ENCODE results near the gene TMED4.

Gene TMED4

GRCh38 chr7:44534087-44534486 lies 47.9 kb downstream of the TMED4 start:
- Mint-ChIP-seq H3K4me3 (no peak overlapping the region), H3K27me3 (peaks cover 0 to 4% of the 10 kb centered on the region in 2 donors), H3K27ac (no peak overlapping the region), H3K36me3 (no peaks in the 10 kb centered on the region), H3K9me3 (peaks cover 0 to under 1% of the 10 kb centered on the region in 2 donors), H3K4me1 (peaks cover 9 to 10% of the 10 kb centered on the region in 2 donors)
- ATAC-seq (replicated peaks) (no peak), DNase-seq (no peak)

- Mint-ChIP-seq H3K36me3 (no peaks in the 10 kb centered on the region), H3K9me3 (peaks cover 0 to 2% of the 10 kb centered on the region in 2 donors), H3K27me3 (peaks cover 0 to 4% of the 10 kb centered on the region in 2 donors), H3K4me1 (peaks cover 9 to 10% of the 10 kb centered on the region in 2 donors), H3K4me3 (no peak overlapping the region), H3K27ac (no peak overlapping the region)
- no peak for ATAC-seq (replicated peaks)
- DNase-seq: no peak
Observed at GRCh38 chr7:44533301-44534055, 48.6 kb downstream of the TMED4 start.

GRCh38 chr7:44531421-44532380 lies 50.3 kb downstream of the TMED4 start:
- DNase-seq (no peak), ATAC-seq (replicated peaks) (no peak)
- no peak overlapping the region for H3K27ac Mint-ChIP-seq
- H3K36me3 Mint-ChIP-seq: no peaks in the 10 kb centered on the region
- peaks cover 0 to 4% of the 10 kb centered on the region in 2 donors for H3K9me3 Mint-ChIP-seq
- peaks cover 9 to 10% of the 10 kb centered on the region in 2 donors for H3K4me1 Mint-ChIP-seq
- peaks cover 0 to 4% of the 10 kb centered on the region in 2 donors for H3K27me3 Mint-ChIP-seq
- no peak overlapping the region for H3K4me3 Mint-ChIP-seq

- Mint-ChIP-seq H3K27me3 (peaks cover 0 to 4% of the 10 kb centered on the region in 2 donors), H3K4me1 (peaks cover 9 to 10% of the 10 kb centered on the region in 2 donors), H3K9me3 (peaks cover 1 to 5% of the 10 kb centered on the region in 2 donors), H3K4me3 (no peak overlapping the region), H3K36me3 (peaks cover 0 to 2% of the 10 kb centered on the region in 2 donors), H3K27ac (no peak overlapping the region)
- peak in 1 of 2 donors; percentile 39 for ATAC-seq (replicated peaks)
- no peak for DNase-seq
Observed at GRCh38 chr7:44530990-44531389, 51.0 kb downstream of the TMED4 start.

Data from stimulated activated naive B cell treated with anti-CD40 and anti-IgM and Interleukin-4, amounts not matched to agents 10 μg/mL and 1 μg/mL and 100 μg/mL, for 72 hours (primary cell).